Measurements from ENCODE around the gene ZSCAN10. TPM values are rescaled to one million over a fixed set of nuclear protein-coding genes. Genes with fewer than 3 reads are reported as not detected.

Gene ZSCAN10
- total and polyA plus RNA-seq, 2 donors (not counting 3 experiments of a cell fraction or from before 2014, with no cell fraction given): not detected

GRCh38 chr16:3092501-3092941 is 6.6 kb downstream of the ZSCAN10 start:
- H3K9ac ChIP-seq (replicated peaks; ENCODE audit: extremely low read depth, insufficient read depth, low read length): no peak overlapping the region
- peaks cover 12% of the 10 kb centered on the region for H3K4me1 ChIP-seq (ENCODE audit: control insufficient read depth, extremely low read depth, insufficient read depth, low read length)
- dilution Hi-C loops (cut with MboI; ENCODE audit: extremely low pct_ligation_motif_present, low sequenced_read_pairs) (no loop called here), intact Hi-C loops (cut with micrococcal nuclease) (no loop called here)
- ChIA-PET POLR2A (no interaction called here), CTCF (interaction anchor here (0.6 to 2.4 kb wide), 3 partner anchors 10 to 37 kb away, joined by 3 to 15 read pairs (median 15); no protein-coding TSS in a partner anchor)
- H3K36me3 ChIP-seq (ENCODE audit: control insufficient read depth in 2 of 2, extremely low read depth in 1 of 2, insufficient read depth in 2 of 2, low read length in 2 of 2): no peaks in the 10 kb centered on the region
- no peaks in the 10 kb centered on the region for H3K9me1 ChIP-seq (replicated peaks; ENCODE audit: control insufficient read depth, extremely low read depth, insufficient read depth, low read length)
- no peaks in the 10 kb centered on the region for H3K9me3 ChIP-seq (replicated peaks; ENCODE audit: control insufficient read depth, insufficient read depth, low read length)
- no peak overlapping the region for H3K4me3 ChIP-seq (replicated peaks in 1 of 3; ENCODE audit: insufficient read depth in 1 of 3, low read depth in 1 of 3, low read length in 3 of 3)
- no TSS peak for BruUV-seq (replicated peaks)
- no peak overlapping the region for H3K4me2 ChIP-seq (ENCODE audit: insufficient read depth, low read length)
- no peak overlapping the region for H2AFZ ChIP-seq (ENCODE audit: low read depth, low read length)
- DNase-seq (ENCODE audit: low read depth, low spot score) (no peak), FAIRE-seq (no peak)
- no peak overlapping the region for H3K27ac ChIP-seq (ENCODE audit: insufficient read depth, low read depth, low read length)
- TF ChIP-seq GATA2 (IDR thresholded peaks at IDR 0.05; ENCODE audit: insufficient read depth, insufficient read length, low read depth, low read length): no peak
- no peak for TF ChIP-seq MYC (IDR thresholded peaks at IDR 0.05; ENCODE audit: low read depth, low read length)
- no peak for TF ChIP-seq POLR2AphosphoS5 (IDR thresholded peaks at IDR 0.05; ENCODE audit: insufficient read depth, low read depth, low read length)
- TF ChIP-seq EZH2 (IDR thresholded peaks at IDR 0.05; ENCODE audit: borderline replicate concordance, low read depth, low read length, severe bottlenecking): no peak
- TF ChIP-seq JUN (IDR thresholded peaks at IDR 0.05; ENCODE audit: borderline replicate concordance, insufficient read depth, insufficient read length, low read depth): no peak
- no peak for TF ChIP-seq FOS (IDR thresholded peaks at IDR 0.05; ENCODE audit: borderline replicate concordance, insufficient read depth, low read length)
- TF ChIP-seq, protein P1, sequence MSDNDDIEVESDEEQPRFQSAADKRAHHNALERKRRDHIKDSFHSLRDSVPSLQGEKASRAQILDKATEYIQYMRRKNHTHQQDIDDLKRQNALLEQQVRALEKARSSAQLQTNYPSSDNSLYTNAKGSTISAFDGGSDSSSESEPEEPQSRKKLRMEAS (IDR thresholded peaks at IDR 0.05; ENCODE audit: insufficient read depth, insufficient read length): no peak
- no peak for TF ChIP-seq POLR2A (IDR thresholded peaks at IDR 0.05; ENCODE audit: low read depth, low read length)
- no peak for TF ChIP-seq CTCF (IDR thresholded peaks at IDR 0.05; ENCODE audit: extremely low read depth in 1 of 2, insufficient read depth in 1 of 2, low read depth in 1 of 2, low read length in 2 of 2)
- no peaks in the 10 kb centered on the region for H3K79me2 ChIP-seq (ENCODE audit: control insufficient read depth, insufficient read depth, low read length)
- H4K20me1 ChIP-seq (replicated peaks; ENCODE audit: control insufficient read depth, extremely low read depth, insufficient read depth, low read length): no peaks in the 10 kb centered on the region
- H3K27me3 ChIP-seq (ENCODE audit: control insufficient read depth in 2 of 2, insufficient read depth in 2 of 2, low read length in 2 of 2): peaks cover 0 to 2% of the 10 kb centered on the region in 2 experiments
